CD4-positive, alpha-beta T cell (primary cell): Measurements from ENCODE around the gene HNRNPA3. TPM values are rescaled to one million over a fixed set of nuclear protein-coding genes. Genes with fewer than 3 reads are reported as not detected.

ENCODE experiments used
- ATAC-seq: fragments of 200-7000 bp; cut with Tn5 transposase; one replicate; pipeline ENCODE4 v1.10.0; 2022; ENCODE audit warnings: mild to moderate bottlenecking; ENCODE audit not compliant: poor library complexity
- CTCF ChIA-PET: fragments of 350-600 bp; sonication (Branson Sonifier 250); formaldehyde crosslinking; loops from one replicate; lab custom pipeline; 2021; ENCODE audit warnings: antibody characterized with exemption, inconsistent platforms; lab: Charles Lee
- POLR2A ChIA-PET: fragments of 350-600 bp; sonication (Branson Sonifier 250); formaldehyde crosslinking; loops from one replicate; lab custom pipeline; 2021; ENCODE audit warnings: antibody characterized with exemption, inconsistent platforms; lab: Charles Lee
- DNase-seq, 14 experiments: peaks; one replicate each; pipeline ENCODE4 v3.0.0-alpha.2; 2013 to 2020; ENCODE audit warnings: mixed read lengths in 2 of 14
- H3K27ac ChIP-seq, 2 donors: one replicate each; pipeline versions ENCODE4 v1.5.1 to v1.7.0; 2013; ENCODE audit warnings: low read length in 2 of 2, low read depth in 1 of 2, mild to moderate bottlenecking in 1 of 2
- H3K27me3 ChIP-seq, 2 experiments: 1 replicate in 1 of 2; 2 replicates in 1 of 2; pipeline versions ENCODE4 v1.6.1 to v1.7.0; 2013; ENCODE audit warnings: low read length in 2 of 2, control low read depth in 1 of 2, mild to moderate bottlenecking in 1 of 2, moderate library complexity in 1 of 2; ENCODE audit not compliant: insufficient read depth in 2 of 2, control insufficient read depth in 1 of 2
- H3K36me3 ChIP-seq: one replicate; pipeline ENCODE4 v1.6.1; 2013; ENCODE audit warnings: low read length, control low read depth; ENCODE audit not compliant: insufficient read depth
- H3K4me1 ChIP-seq: one replicate; pipeline ENCODE4 v1.6.1; 2013; ENCODE audit warnings: low read length, control low read depth; ENCODE audit not compliant: insufficient read depth
- H3K4me3 ChIP-seq: one replicate; pipeline ENCODE4 v1.5.1; 2013; ENCODE audit warnings: mild to moderate bottlenecking, low read length, moderate library complexity
- H3K9me3 ChIP-seq, 2 experiments: 1 replicate in 1 of 2; 2 replicates in 1 of 2; pipeline versions ENCODE4 v1.6.1 to v1.7.0; 2013; ENCODE audit warnings: low read length in 2 of 2, mild to moderate bottlenecking in 2 of 2, control low read depth in 1 of 2, moderate library complexity in 1 of 2; ENCODE audit not compliant: control insufficient read depth in 1 of 2, insufficient read depth in 1 of 2
- H3K27ac Mint-ChIP-seq: one replicate; pipeline ENCODE4 v1.8.0; 2020; ENCODE audit warnings: mixed read lengths
- H3K27me3 Mint-ChIP-seq: one replicate; pipeline ENCODE4 v1.8.0; 2021; ENCODE audit warnings: mixed read lengths
- H3K36me3 Mint-ChIP-seq: one replicate; pipeline ENCODE4 v1.8.0; 2021; ENCODE audit warnings: low read depth, mixed read lengths
- H3K4me1 Mint-ChIP-seq: one replicate; pipeline ENCODE4 v1.8.0; 2021; ENCODE audit warnings: low read depth, mixed read lengths
- H3K4me3 Mint-ChIP-seq: one replicate; pipeline ENCODE4 v1.8.0; 2020; ENCODE audit warnings: mild to moderate bottlenecking, mixed read lengths
- H3K9me3 Mint-ChIP-seq: one replicate; pipeline ENCODE4 v1.8.0; 2020; ENCODE audit warnings: mixed read lengths
- intact Hi-C, 2 experiments: fragments of 100-400 bp; cut with DNase I in 1 of 2; cut with micrococcal nuclease in 1 of 2; formaldehyde crosslinking; loops; one replicate each; pipeline versions ENCODE4 v1.15.1 to v1.9.0; 2023 to 2025; cut with DNase I, micrococcal nuclease
- total RNA-seq, 174 experiments: library from RNA in 2 of 174; stranded (reverse) in 2 of 174; gene quantifications; one replicate each; pipeline ENCODE4 v1.2.3 and lab custom pipeline; 2021 to 2026
- TF ChIP-seq, protein P1 (sequence below): fragments of 200-600 bp; IDR thresholded peaks from one replicate; pipeline ENCODE4 v1.8.0; 2022; ENCODE audit warnings: antibody characterized with exemption, mild to moderate bottlenecking

Gene HNRNPA3
- total RNA-seq, 2 experiments from 2014 or later, result 162 to 167 TPM

- Mint-ChIP-seq H3K36me3 (peaks cover 63% of the 10 kb centered on the region), H3K27ac (peak overlapping the region; percentile 99), H3K4me1 (peaks cover 75% of the 10 kb centered on the region), H3K4me3 (peak overlapping the region; percentile 92), H3K27me3 (no peaks in the 10 kb centered on the region), H3K9me3 (no peaks in the 10 kb centered on the region)
- Histone ChIP-seq H3K9me3 (no peaks in the 10 kb centered on the region), H3K4me1 (peaks cover 40% of the 10 kb centered on the region), H3K27ac (no peak overlapping the region), H3K36me3 (peaks cover 12% of the 10 kb centered on the region), H3K4me3 (peak overlapping the region; percentile 72), H3K27me3 (no peaks in the 10 kb centered on the region)
- ChIA-PET CTCF (interaction anchor here (1.1 to 5.5 kb wide), 2 partner anchors 72 to 96 kb away, joined by 4 to 71 read pairs; no protein-coding TSS in a partner anchor), POLR2A (interaction anchor here (1.0 to 5.1 kb wide), 10 partner anchors 8 to 97 kb away, joined by 3 to 66 read pairs (median 6); partner anchors contain the start of gene HNRNPA3)
- no peak for ATAC-seq
- intact Hi-C loops, result loop anchor here (1.0 to 10.0 kb wide), 7 partner anchors 34 to 1183 kb away; partner anchors contain the start of gene AGPS (in 1 of the 2)
- DNase-seq, result no peak
- TF ChIP-seq, protein P1, sequence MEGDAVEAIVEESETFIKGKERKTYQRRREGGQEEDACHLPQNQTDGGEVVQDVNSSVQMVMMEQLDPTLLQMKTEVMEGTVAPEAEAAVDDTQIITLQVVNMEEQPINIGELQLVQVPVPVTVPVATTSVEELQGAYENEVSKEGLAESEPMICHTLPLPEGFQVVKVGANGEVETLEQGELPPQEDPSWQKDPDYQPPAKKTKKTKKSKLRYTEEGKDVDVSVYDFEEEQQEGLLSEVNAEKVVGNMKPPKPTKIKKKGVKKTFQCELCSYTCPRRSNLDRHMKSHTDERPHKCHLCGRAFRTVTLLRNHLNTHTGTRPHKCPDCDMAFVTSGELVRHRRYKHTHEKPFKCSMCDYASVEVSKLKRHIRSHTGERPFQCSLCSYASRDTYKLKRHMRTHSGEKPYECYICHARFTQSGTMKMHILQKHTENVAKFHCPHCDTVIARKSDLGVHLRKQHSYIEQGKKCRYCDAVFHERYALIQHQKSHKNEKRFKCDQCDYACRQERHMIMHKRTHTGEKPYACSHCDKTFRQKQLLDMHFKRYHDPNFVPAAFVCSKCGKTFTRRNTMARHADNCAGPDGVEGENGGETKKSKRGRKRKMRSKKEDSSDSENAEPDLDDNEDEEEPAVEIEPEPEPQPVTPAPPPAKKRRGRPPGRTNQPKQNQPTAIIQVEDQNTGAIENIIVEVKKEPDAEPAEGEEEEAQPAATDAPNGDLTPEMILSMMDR, result no peak
These were observed 48.8 kb downstream of the HNRNPA3 start for GRCh38 chr2:177261116-177262060.

DNA sequence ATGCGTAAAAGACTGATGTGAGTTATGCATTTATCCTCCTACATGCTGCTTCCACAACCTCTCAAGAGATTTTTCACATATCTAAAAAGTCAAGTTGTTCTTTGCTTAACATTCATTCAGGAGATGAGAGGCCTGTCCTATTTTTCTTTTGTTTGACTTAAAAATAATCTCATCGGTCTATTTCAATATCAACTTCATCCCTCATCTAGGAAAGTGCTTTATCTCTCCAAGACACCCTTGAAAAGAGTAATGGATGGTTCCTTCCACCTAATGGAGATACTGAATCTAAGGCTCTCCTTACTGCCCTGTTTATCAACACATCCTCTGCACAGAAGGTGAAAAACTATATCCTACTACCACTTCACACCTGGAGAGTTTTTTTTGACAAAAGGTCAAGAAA, 49.5 kb downstream of the HNRNPA3 start:
- Mint-ChIP-seq H3K9me3 (no peaks in the 10 kb centered on the region), H3K4me1 (peaks cover 74% of the 10 kb centered on the region), H3K27me3 (no peaks in the 10 kb centered on the region), H3K4me3 (peak overlapping the region; percentile 92), H3K36me3 (peaks cover 60% of the 10 kb centered on the region), H3K27ac (peak overlapping the region; percentile 99)
- ChIA-PET CTCF (interaction anchor here (5.5 kb wide), 1 partner anchor 97 kb away, joined by 71 read pairs; no protein-coding TSS in a partner anchor), POLR2A (interaction anchor here (2.2 to 5.9 kb wide), 8 partner anchors 32 to 98 kb away, joined by 9 to 309 read pairs (median 148); partner anchors contain the start of gene HNRNPA3)
- Histone ChIP-seq H3K4me1 (peaks cover 39% of the 10 kb centered on the region), H3K27ac (peak overlapping the region in 1 of 2 donors; percentile 1), H3K4me3 (peak overlapping the region; percentile 72), H3K9me3 (no peaks in the 10 kb centered on the region), H3K27me3 (no peaks in the 10 kb centered on the region), H3K36me3 (peaks cover 11% of the 10 kb centered on the region)
- TF ChIP-seq, protein P1, result no peak
- intact Hi-C loops, result loop anchor here (5.0 to 10.0 kb wide), 6 partner anchors 35 to 1183 kb away; partner anchors contain the start of gene AGPS (in 1 of the 2)
- ATAC-seq (no peak), DNase-seq (no peak)

GRCh38 chr2:177262958-177263450, 50.4 kb downstream of the HNRNPA3 start:
- DNase-seq (no peak), ATAC-seq (no peak)
- H3K27ac ChIP-seq, result peak overlapping the region; percentile 96 to 100
- Mint-ChIP-seq H3K36me3 (peaks cover 53% of the 10 kb centered on the region), H3K9me3 (no peaks in the 10 kb centered on the region), H3K27me3 (no peaks in the 10 kb centered on the region), H3K4me3 (peak overlapping the region; percentile 92), H3K27ac (peak overlapping the region; percentile 99), H3K4me1 (peaks cover 71% of the 10 kb centered on the region)
- no peaks in the 10 kb centered on the region for H3K27me3 ChIP-seq
- TF ChIP-seq, protein P1, result no peak
- peaks cover 6% of the 10 kb centered on the region for H3K36me3 ChIP-seq
- peaks cover 31% of the 10 kb centered on the region for H3K4me1 ChIP-seq
- CTCF ChIA-PET, result interaction anchor here (0.6 to 5.5 kb wide), 26 partner anchors 8 to 114 kb away, joined by 3 to 71 read pairs (median 8); partner anchors contain the start of gene HNRNPA3
- peak overlapping the region; percentile 72 for H3K4me3 ChIP-seq
- intact Hi-C loops, result loop anchor here (1.0 to 10.0 kb wide), 11 partner anchors 11 to 1182 kb away; partner anchors contain the start of genes AGPS (in 1 of the 2) and HNRNPA3 (in 1 of the 2)
- POLR2A ChIA-PET, result interaction anchor here (0.7 to 5.9 kb wide), 37 partner anchors 10 to 1188 kb away, joined by 3 to 309 read pairs (median 17); partner anchors contain the start of genes AGPS, HNRNPA3, PJVK and PRKRA
- H3K9me3 ChIP-seq, result no peaks in the 10 kb centered on the region
